Skeletal muscle satellite cell (primary cell): ENCODE data around the gene ALOX5AP.

Source experiments
- H3K27me3 ChIP-seq: 2 replicates; pipeline ENCODE4 v1.7.0; 2013; ENCODE audit warnings: low read length; ENCODE audit not compliant: control insufficient read depth, insufficient read depth
- H3K36me3 ChIP-seq: 2 replicates; pipeline ENCODE4 v1.7.0; 2013; ENCODE audit warnings: mild to moderate bottlenecking, control low read depth, low read length; ENCODE audit not compliant: insufficient read depth
- H3K4me1 ChIP-seq: 2 replicates; pipeline ENCODE4 v1.7.0; 2013; ENCODE audit warnings: low read length; ENCODE audit not compliant: control insufficient read depth, insufficient read depth
- H3K4me2 ChIP-seq: 2 replicates; pipeline ENCODE4 v1.7.0; 2013; ENCODE audit warnings: mild to moderate bottlenecking, low read length
- H3K4me3 ChIP-seq: 2 replicates; pipeline ENCODE4 v1.7.0; 2013; ENCODE audit warnings: low read length
- H3K9ac ChIP-seq: 2 replicates; pipeline ENCODE4 v1.7.0; 2013; ENCODE audit warnings: mild to moderate bottlenecking, low read depth, low read length, moderate library complexity
- H3K9me3 ChIP-seq: replicated peaks from 2 replicates; pipeline ENCODE4 v1.7.0; 2013; ENCODE audit warnings: mild to moderate bottlenecking, control low read depth, low read length

Gene ALOX5AP

GRCh38 chr13:30779016-30779415 is 43.7 kb downstream of the ALOX5AP start:
- peaks cover 18% of the 10 kb centered on the region for H3K27me3 ChIP-seq
- H3K4me2 ChIP-seq = no peak overlapping the region
- no peaks in the 10 kb centered on the region for H3K9me3 ChIP-seq
- H3K4me1 ChIP-seq = no peaks in the 10 kb centered on the region
- no peaks in the 10 kb centered on the region for H3K36me3 ChIP-seq
- H3K9ac ChIP-seq = no peak overlapping the region
- H3K4me3 ChIP-seq = no peak overlapping the region

GRCh38 chr13:30779608-30780007 is 44.3 kb downstream of the ALOX5AP start:
- Histone ChIP-seq H3K9ac (no peak overlapping the region), H3K27me3 (peaks cover 18% of the 10 kb centered on the region), H3K4me1 (no peaks in the 10 kb centered on the region), H3K36me3 (no peaks in the 10 kb centered on the region), H3K4me2 (no peak overlapping the region), H3K9me3 (no peaks in the 10 kb centered on the region), H3K4me3 (no peak overlapping the region)

- H3K4me2 ChIP-seq = no peak overlapping the region
- H3K9me3 ChIP-seq = no peaks in the 10 kb centered on the region
- H3K4me1 ChIP-seq = no peaks in the 10 kb centered on the region
- H3K27me3 ChIP-seq = peaks cover 18% of the 10 kb centered on the region
- H3K4me3 ChIP-seq = no peak overlapping the region
- no peaks in the 10 kb centered on the region for H3K36me3 ChIP-seq
- no peak overlapping the region for H3K9ac ChIP-seq
Observed at GRCh38 chr13:30780338-30780981, 45.1 kb downstream of the ALOX5AP start.

GRCh38 chr13:30785191-30785850 is 50.0 kb downstream of the ALOX5AP start:
- Histone ChIP-seq H3K36me3 (no peaks in the 10 kb centered on the region), H3K4me2 (no peak overlapping the region), H3K27me3 (peaks cover 5% of the 10 kb centered on the region), H3K9me3 (no peaks in the 10 kb centered on the region), H3K9ac (no peak overlapping the region), H3K4me3 (no peak overlapping the region), H3K4me1 (peaks cover 10% of the 10 kb centered on the region)

GRCh38 chr13:30786648-30787047 is 51.3 kb downstream of the ALOX5AP start:
- Histone ChIP-seq H3K4me1 (peaks cover 13% of the 10 kb centered on the region), H3K9me3 (no peaks in the 10 kb centered on the region), H3K9ac (no peak overlapping the region), H3K4me2 (no peak overlapping the region), H3K4me3 (no peak overlapping the region), H3K36me3 (no peaks in the 10 kb centered on the region), H3K27me3 (no peaks in the 10 kb centered on the region)

GRCh38 chr13:30787738-30788525 is 52.6 kb downstream of the ALOX5AP start:
- no peak overlapping the region for H3K4me3 ChIP-seq
- H3K9ac ChIP-seq = no peak overlapping the region
- no peaks in the 10 kb centered on the region for H3K27me3 ChIP-seq
- H3K4me2 ChIP-seq = no peak overlapping the region
- H3K9me3 ChIP-seq = no peaks in the 10 kb centered on the region
- no peaks in the 10 kb centered on the region for H3K36me3 ChIP-seq
- peaks cover 25% of the 10 kb centered on the region for H3K4me1 ChIP-seq

- peaks cover 28% of the 10 kb centered on the region for H3K4me1 ChIP-seq
- H3K27me3 ChIP-seq = no peaks in the 10 kb centered on the region
- no peaks in the 10 kb centered on the region for H3K36me3 ChIP-seq
- H3K4me3 ChIP-seq = no peak overlapping the region
- no peaks in the 10 kb centered on the region for H3K9me3 ChIP-seq
- H3K9ac ChIP-seq = no peak overlapping the region
- H3K4me2 ChIP-seq = no peak overlapping the region
Observed at GRCh38 chr13:30789166-30789862, 54.0 kb downstream of the ALOX5AP start.

- peaks cover 31% of the 10 kb centered on the region for H3K4me1 ChIP-seq
- no peak overlapping the region for H3K4me2 ChIP-seq
Observed at GRCh38 chr13:30790592-30790991, 55.2 kb downstream of the ALOX5AP start.

GRCh38 chr13:30791354-30792001 is 56.1 kb downstream of the ALOX5AP start:
- H3K4me3 ChIP-seq = no peak overlapping the region

More at GRCh38 chr13:30790592-30790991, 55.2 kb downstream of the ALOX5AP start:
- Histone ChIP-seq H3K36me3 (no peaks in the 10 kb centered on the region), H3K27me3 (no peaks in the 10 kb centered on the region), H3K9ac (no peak overlapping the region), H3K9me3 (no peaks in the 10 kb centered on the region), H3K4me3 (no peak overlapping the region)

GRCh38 chr13:30792285-30793000 is 57.1 kb downstream of the ALOX5AP start:
- Histone ChIP-seq H3K4me3 (peak overlapping the region; percentile 24), H3K9ac (peak overlapping the region; percentile 65), H3K4me2 (peak overlapping the region; percentile 70), H3K4me1 (peaks cover 50% of the 10 kb centered on the region), H3K27me3 (no peaks in the 10 kb centered on the region), H3K9me3 (no peaks in the 10 kb centered on the region), H3K36me3 (no peaks in the 10 kb centered on the region)

More at GRCh38 chr13:30791354-30792001, 56.1 kb downstream of the ALOX5AP start:
- Histone ChIP-seq H3K4me2 (no peak overlapping the region), H3K9ac (no peak overlapping the region), H3K9me3 (no peaks in the 10 kb centered on the region), H3K36me3 (no peaks in the 10 kb centered on the region), H3K4me1 (peaks cover 40% of the 10 kb centered on the region), H3K27me3 (no peaks in the 10 kb centered on the region)
